KOPT-K1 (cell line): Measurements from ENCODE around the gene PRSS12.

Source experiments
- H3K27ac ChIP-seq: fragments of 200-600 bp; sonication (generic); 2 replicates; pipeline ENCODE4 v1.5.1; 2016; ENCODE audit warnings: antibody characterized with exemption, mild to moderate bottlenecking, low read depth, low read length; ENCODE audit not compliant: poor library complexity, severe bottlenecking
- H3K36me3 ChIP-seq: fragments of 200-600 bp; sonication (generic); 2 replicates; pipeline ENCODE4 v1.5.1; 2017; ENCODE audit warnings: antibody characterized with exemption, mild to moderate bottlenecking, low read length, moderate library complexity; ENCODE audit not compliant: insufficient read depth
- H3K9me3 ChIP-seq: fragments of 200-600 bp; sonication (generic); 2 replicates; pipeline ENCODE4 v1.5.1; 2017; ENCODE audit warnings: antibody characterized with exemption, low read length, mild to moderate bottlenecking; ENCODE audit not compliant: insufficient read depth, poor library complexity, severe bottlenecking

PRSS12 gene

GRCh38 chr4:118345813-118346212, 7.0 kb downstream of the PRSS12 start:
- Histone ChIP-seq H3K27ac (no peak overlapping the region), H3K36me3 (no peaks in the 10 kb centered on the region), H3K9me3 (no peaks in the 10 kb centered on the region)

DNA sequence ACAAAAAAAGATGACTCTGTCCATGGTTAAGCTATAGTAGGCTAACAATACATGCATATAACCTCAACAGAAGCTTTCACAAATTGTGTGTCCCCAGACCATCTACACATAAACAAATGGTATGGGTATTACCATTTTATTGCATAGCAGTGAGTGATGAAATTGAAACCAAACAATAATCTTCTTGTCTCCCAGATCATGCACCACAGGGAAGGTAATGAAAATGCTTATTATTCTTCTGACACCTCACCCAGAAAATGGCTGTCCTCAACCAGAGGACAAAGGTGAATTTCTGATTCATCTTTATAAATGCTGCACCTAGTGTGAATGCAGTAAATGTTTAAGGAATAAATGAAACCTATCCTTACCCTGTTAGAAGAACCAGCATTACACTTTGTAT, 8.0 kb downstream of the PRSS12 start:
- Histone ChIP-seq H3K36me3 (no peaks in the 10 kb centered on the region), H3K27ac (no peak overlapping the region), H3K9me3 (no peaks in the 10 kb centered on the region)

- no peak overlapping the region for H3K27ac ChIP-seq
- no peaks in the 10 kb centered on the region for H3K9me3 ChIP-seq
- H3K36me3 ChIP-seq: no peaks in the 10 kb centered on the region
These were observed 9.3 kb downstream of the PRSS12 start for GRCh38 chr4:118343501-118343900.

DNA sequence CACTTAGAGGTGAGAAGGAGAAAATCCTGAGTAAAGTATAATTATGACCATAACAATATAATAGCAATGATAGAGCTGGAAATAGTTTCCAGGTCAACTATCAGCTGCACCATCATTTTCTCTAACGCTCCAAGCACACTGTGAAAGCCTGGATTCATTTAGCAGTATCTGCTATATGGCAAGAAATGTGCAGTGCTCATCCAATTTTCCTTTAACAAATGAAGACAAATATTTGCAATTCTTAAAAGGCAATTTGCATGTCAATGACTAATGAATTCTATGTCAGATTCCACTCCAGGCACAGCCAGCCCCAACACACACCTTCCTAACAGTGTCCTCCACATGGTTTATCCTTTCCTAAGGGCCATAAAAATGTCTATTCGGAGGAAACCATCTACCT, 12.7 kb downstream of the PRSS12 start:
- Histone ChIP-seq H3K9me3 (no peaks in the 10 kb centered on the region), H3K36me3 (no peaks in the 10 kb centered on the region), H3K27ac (no peak overlapping the region)

DNA sequence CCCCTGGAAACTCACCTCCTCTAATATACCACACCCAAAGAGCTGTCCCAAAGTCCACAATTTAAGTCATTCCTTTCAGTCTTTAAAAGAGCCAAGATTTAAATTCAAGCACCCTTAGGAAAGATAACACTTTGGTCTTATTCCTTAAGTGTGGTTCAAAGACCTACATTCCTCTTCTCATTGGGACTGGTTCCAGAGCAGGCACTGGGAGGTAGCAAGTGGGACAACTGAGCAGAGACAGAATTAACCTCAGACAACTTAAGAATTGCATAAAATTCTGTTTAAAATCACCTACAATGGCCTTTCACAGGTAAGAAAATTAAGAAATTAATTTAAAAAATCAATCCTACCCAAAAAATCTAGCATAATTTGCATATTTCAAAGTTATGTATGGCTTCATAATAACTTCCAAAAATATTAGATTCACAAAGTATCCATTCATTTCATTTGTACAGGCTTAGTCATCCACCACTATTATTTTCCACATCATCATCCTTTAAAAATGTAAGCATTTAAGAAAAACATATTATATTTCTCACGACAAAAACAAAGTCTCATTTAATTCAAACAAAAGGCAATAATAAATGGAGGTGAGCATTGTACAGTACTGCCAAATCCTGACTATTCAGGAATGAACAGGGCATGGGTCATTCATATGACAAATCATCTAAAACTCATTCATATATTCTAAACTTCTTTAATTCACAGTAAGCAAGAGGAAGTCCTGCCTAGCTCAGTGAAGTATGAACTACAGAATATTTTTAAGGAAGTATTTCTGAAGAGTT, 13.6 kb downstream of the PRSS12 start:
- Histone ChIP-seq H3K9me3 (no peaks in the 10 kb centered on the region), H3K27ac (no peak overlapping the region), H3K36me3 (no peaks in the 10 kb centered on the region)

DNA sequence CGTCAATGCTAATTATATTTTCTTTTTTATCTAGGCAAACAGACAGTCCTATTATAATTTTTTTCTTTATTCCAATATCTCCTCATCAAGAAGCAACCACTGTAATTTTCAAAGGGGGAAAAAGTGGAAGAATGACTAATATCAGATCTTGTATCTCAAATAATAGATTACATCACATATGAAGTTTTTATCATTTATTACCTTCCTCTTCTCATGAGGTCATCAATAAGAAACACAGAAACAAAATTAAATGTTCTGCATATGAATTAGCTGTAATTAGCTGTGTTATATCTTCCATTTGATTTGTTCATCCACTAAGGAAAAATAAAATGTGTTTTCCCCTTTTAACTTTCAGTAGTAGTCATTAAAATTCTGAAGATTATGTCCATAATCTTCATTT, 14.3 kb downstream of the PRSS12 start:
- Histone ChIP-seq H3K36me3 (no peaks in the 10 kb centered on the region), H3K9me3 (no peaks in the 10 kb centered on the region)

DNA sequence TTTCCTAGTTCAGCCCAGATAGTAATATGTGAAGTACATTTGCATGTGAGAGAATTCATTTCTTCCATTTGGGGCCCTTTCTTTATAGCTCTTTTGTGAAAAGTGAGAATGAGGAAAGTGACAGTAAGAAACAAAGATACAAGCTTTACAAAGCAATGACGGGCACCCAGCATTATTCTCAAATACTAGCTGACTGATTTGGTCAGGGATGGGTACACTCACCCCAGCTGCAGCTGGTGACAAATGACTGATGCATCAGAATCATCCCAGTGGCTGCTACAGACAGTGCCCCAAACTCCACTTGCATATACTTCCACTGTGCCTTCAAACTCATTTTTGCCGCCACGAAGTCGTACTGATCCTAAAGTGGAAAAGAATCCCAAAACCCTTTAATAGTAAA, 14.8 kb downstream of the PRSS12 start:
- Histone ChIP-seq H3K9me3 (no peaks in the 10 kb centered on the region), H3K36me3 (no peaks in the 10 kb centered on the region), H3K27ac (no peak overlapping the region)

More for the DNA sequence above, 14.3 kb downstream of the PRSS12 start:
- H3K27ac ChIP-seq: no peak overlapping the region

DNA sequence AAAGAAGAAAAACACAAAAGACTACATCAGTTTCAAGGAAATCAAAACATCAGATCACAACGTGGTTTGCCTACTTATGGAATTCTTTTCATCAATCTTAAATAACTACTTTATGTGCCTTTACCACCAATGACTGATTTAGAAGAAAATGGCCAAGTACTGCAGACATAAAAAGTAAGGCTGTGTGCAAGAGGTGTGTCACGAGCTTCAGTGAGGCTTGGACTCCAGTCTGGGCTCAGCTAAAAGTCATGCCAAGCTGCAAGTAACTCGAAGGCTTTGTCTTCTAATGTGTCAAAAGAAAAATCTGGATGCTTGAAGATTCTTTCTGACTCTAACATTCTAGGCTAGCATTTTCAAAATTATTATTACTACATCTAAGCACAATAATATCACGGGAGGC, 17.0 kb downstream of the PRSS12 start:
- Histone ChIP-seq H3K9me3 (no peaks in the 10 kb centered on the region), H3K27ac (no peak overlapping the region), H3K36me3 (no peaks in the 10 kb centered on the region)

- Histone ChIP-seq H3K9me3 (no peaks in the 10 kb centered on the region), H3K27ac (no peak overlapping the region), H3K36me3 (no peaks in the 10 kb centered on the region)
These were observed 17.5 kb downstream of the PRSS12 start for GRCh38 chr4:118335324-118335723.

- H3K27ac ChIP-seq: no peak overlapping the region
- no peaks in the 10 kb centered on the region for H3K9me3 ChIP-seq
- H3K36me3 ChIP-seq: no peaks in the 10 kb centered on the region
These were observed 21.5 kb downstream of the PRSS12 start for GRCh38 chr4:118331352-118331751.

GRCh38 chr4:118329849-118330248, 23.0 kb downstream of the PRSS12 start:
- Histone ChIP-seq H3K27ac (no peak overlapping the region), H3K9me3 (no peaks in the 10 kb centered on the region), H3K36me3 (no peaks in the 10 kb centered on the region)

- Histone ChIP-seq H3K9me3 (no peaks in the 10 kb centered on the region), H3K36me3 (no peaks in the 10 kb centered on the region), H3K27ac (no peak overlapping the region)
These were observed 25.1 kb downstream of the PRSS12 start for GRCh38 chr4:118327554-118328241.

DNA sequence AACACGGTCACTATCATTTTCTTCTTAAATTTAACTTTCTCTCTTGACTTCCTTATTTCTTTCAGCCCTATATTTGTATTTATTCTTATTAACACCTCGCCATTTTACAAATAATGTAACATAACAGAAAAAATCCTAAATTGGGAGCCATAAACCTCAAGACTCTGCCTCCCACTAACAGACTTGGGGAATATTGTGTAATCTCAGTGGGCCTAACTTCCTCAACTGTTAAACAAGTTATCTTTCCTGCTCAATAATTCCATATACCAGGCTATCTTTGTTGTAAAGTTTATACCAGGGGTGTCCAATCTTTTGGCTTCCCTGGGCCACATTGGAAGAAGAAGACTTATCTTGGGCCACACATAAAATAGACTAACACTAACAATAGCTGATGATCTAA, 26.2 kb downstream of the PRSS12 start:
- H3K36me3 ChIP-seq: no peaks in the 10 kb centered on the region
- no peaks in the 10 kb centered on the region for H3K9me3 ChIP-seq
- no peak overlapping the region for H3K27ac ChIP-seq

GRCh38 chr4:118325431-118325830, 27.4 kb downstream of the PRSS12 start:
- Histone ChIP-seq H3K27ac (no peak overlapping the region), H3K36me3 (no peaks in the 10 kb centered on the region), H3K9me3 (no peaks in the 10 kb centered on the region)

DNA sequence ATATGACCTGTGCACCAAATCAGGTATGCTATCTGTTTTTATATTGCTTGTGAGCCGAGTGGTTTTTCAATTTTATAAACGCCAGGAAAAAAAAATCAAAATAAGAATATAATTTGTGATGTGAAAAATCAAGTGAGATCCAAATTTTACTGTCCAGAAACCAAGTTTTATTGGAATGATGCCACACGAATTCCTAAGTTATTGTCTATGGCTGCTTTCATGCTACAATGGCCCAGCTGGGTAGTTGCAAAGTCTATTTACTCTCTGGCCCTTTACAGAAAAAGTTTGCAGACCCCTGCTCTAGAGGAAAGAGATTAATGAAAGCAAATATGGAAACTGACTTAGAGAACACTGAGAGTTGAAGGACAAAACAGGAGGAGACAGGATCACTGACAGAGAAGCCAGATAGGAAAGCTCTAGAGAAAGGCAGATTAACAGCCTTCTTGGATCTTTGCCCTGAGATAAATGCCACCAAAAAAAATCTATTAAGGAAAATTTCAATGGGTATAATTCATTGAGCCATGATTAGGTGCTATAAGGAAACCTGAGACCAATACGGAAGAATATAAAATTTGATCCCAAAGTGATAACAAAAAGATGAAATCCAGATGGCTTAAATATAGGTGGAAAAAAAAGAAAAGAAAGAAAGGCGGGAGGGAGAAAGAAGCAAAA, 29.8 kb downstream of the PRSS12 start:
- Histone ChIP-seq H3K36me3 (no peaks in the 10 kb centered on the region), H3K9me3 (no peaks in the 10 kb centered on the region), H3K27ac (no peak overlapping the region)
